Measurements from ENCODE around the gene CASP6. TPM values are rescaled to one million over a fixed set of nuclear protein-coding genes. Genes with fewer than 3 reads are reported as not detected.
"Not testable (repeated sequence)": the region's sequence is repeated elsewhere in the genome, so short reads cannot be mapped to it uniquely, and the experiment has no call there.

Gene CASP6
- polyA plus RNA-seq, 1 donor = 13.9 TPM

DNA sequence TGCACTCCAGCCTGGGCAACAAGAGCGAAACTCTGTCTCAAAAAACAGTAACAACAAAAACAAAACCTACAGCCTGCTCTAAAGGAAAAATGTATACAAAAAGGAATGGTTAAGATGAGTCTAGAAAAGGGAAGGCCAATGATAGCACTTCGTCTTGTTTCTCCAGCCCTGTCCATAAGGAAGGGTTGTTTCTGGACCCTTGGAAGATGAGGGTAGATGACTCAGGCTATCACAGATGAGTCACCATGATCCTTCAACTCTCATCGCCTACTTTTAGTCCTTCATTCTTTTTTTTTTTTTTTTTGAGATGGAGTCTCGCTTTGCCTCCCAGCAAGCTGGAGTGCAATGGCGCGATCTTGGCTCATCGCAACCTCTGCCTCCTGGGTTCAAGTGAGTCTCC is 17.8 kb upstream of the CASP6 start:
- no peak for DNase-seq (ENCODE audit: low read depth)

GRCh38 chr4:109719604-109720003 is 16.4 kb upstream of the CASP6 start:
- DNase-seq (ENCODE audit: low read depth) = no peak

GRCh38 chr4:109718759-109719158 is 15.5 kb upstream of the CASP6 start:
- DNase-seq (ENCODE audit: low read depth) = no peak

GRCh38 chr4:109713500-109713899 is 10.3 kb upstream of the CASP6 start:
- DNase-seq (ENCODE audit: low read depth) = no peak

- no peak for DNase-seq (ENCODE audit: low read depth)
Measured at GRCh38 chr4:109708990-109709389, 5.7 kb upstream of the CASP6 start.

GRCh38 chr4:109708435-109708834 is 5.2 kb upstream of the CASP6 start:
- no peak for DNase-seq (ENCODE audit: low read depth)

- no peak for DNase-seq (ENCODE audit: low read depth)
Measured at GRCh38 chr4:109703664-109704361, 568 bp upstream of the CASP6 start.

DNA sequence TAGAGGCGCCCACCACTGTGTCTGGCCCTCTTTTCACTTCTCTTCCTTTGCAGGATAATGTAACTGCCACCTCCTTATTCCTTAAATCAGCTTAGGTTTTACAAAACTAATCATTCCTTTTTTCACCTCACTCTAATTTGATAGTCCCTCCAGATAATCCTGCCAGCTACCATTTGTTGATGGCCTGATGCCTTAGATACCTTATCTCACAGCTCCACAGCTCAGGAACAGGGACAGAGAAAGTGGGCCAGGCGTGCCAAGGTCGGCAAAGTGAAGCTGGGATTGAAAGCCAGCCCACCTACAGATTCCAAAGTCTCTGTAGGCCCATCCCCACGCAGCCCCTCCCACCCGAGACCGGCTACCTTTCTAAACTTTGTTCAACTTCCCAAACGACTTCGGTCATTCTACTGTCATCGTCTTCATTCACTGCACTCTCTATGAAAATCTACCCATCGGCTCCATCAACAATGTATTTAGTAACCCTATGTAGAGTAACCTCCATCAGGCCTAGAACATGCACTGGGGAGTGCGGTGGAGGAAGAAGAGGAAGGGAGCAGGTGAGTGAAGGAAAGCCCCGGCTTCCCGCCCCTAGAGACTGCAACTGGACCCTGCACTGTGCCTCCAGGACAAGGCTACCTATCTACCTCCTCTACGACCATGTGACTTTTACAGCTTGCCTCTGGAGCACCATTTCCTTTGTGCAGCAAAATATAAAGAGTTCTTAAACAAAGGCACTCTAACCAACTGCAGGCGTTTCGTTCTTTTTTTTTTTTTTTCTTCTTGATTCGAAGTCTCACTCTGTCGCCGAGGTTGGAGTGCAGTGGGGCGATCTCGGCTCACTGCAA is 1.5 kb downstream of the CASP6 start:
- no peak for DNase-seq (ENCODE audit: low read depth)

DNA sequence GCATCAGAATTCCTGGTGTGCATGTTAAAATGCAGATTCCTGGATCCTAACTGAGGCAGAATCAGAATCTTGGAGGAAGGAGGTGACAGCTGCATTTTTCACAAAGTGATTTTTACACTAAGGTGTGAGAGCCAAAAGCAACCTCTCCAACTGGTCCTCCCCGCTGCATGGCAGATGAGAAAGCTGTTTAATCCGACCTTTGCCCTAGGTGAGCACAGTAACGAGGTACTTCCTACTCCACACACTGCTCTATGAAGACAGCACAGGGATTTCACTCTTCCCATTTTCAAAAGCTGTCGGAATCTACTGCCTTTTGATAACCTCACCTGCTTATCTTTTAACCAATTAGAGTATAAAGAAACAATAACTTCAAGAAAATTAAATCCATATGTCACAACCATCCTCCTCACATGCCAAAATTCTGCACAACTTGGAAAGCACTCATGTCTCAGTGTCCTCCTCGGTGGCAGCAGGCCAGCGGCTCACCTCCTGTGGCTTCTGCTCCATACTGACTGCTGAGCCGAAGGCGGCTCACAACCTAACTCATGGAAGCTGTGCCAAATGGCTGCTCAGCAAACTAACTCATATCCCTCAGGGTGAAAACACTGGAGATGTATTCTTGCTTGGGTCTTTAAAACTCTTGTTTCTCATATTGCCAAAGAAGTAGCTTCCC is 3.6 kb downstream of the CASP6 start:
- DNase-seq (ENCODE audit: low read depth) = no peak

- no peak for DNase-seq (ENCODE audit: low read depth)
Measured at GRCh38 chr4:109698656-109699055, 4.6 kb downstream of the CASP6 start.

GRCh38 chr4:109691411-109691920 is 11.8 kb downstream of the CASP6 start:
- DNase-seq (ENCODE audit: low read depth) = no peak

DNA sequence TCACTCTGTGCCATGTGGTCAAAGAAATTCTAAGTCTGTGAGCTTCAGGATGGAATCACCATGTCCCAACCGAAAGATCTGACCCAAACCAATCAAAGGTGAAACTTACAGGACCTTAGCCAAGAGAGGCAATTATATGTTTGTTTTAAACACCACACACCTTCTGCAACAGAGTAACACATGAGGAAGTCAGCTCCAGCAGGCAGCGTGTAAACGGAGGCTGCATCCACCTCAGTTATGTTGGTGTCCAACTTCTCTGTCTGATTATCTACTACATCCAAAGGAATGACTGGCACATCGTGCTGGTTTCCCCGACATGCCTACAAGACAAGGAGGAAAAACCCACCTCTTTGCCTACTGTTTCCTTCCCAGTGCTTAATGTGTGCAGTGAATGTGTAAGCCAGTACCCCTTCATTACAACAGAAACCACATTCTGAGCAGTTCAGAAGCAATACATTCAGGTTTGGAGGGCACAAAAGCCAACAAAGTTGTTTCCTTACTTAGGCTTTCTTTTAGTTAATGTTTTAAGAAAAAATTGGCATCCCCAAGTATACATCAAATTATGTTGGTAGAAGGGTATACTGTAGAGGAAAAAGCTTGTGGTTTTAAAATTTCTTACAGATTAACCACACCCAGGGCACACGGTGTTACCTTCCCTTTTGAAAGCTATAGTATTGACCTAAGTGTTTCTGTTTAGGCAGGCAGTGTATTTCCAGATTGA is 12.4 kb downstream of the CASP6 start:
- no peak for DNase-seq (ENCODE audit: low read depth)

GRCh38 chr4:109684727-109685126 is 18.5 kb downstream of the CASP6 start:
- no peak for DNase-seq (ENCODE audit: low read depth)

DNA sequence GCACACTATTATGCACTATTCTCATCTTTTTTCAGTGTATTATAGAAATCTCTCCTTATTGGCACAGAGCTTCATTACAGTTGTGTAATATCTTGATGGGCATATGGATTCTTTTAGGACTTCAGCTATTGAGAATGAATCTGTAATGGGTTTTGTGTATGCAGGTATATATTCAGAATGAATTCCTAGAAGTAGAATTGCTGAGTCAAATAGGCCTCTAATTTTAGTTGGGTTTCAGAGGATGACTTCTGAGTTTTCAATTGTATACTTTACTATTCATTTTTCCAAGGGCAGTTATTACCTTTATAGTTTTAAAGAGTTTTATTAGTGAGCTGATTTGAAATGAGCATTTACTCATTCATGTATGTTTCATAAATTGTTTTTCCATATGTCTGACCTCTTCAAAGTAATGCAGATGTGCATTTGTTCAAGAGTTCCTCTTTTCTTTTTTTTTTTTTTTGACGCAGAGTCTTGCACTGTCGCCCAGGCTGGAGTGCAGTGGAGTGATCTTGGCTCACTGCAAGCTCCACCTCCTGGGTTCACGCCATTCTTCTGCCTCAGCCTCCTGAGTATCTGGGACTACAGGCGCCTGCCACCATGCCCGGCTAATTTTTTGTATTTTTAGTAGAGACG is 19.5 kb downstream of the CASP6 start:
- no peak for DNase-seq (ENCODE audit: low read depth)

- DNase-seq (ENCODE audit: low read depth) = no peak
Measured at GRCh38 chr4:109682875-109683274, 20.4 kb downstream of the CASP6 start.

- DNase-seq (ENCODE audit: low read depth) = not testable (repeated sequence)
Measured at GRCh38 chr4:109678925-109679324, 24.3 kb downstream of the CASP6 start.

DNA sequence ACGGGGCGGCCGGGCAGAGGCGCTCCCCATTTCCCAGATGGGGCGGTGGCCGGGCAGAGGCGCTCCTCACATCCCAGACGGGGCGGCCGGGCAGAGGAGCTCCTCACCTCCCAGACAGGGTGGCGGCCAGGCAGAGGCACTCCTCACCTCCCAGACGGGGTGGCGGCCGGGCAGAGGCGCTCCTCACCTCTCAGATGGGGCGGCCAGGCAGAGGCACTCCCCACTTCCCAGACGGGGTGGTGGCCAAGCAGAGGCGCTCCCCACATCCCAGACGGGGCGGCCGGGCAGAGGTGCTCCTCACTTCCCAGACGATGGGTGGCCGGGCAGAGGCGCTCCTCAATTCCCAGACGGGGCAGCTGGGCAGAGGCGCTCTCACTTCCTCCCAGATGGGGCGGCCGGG is 24.8 kb downstream of the CASP6 start:
- not testable (repeated sequence) for DNase-seq (ENCODE audit: low read depth)

DNA sequence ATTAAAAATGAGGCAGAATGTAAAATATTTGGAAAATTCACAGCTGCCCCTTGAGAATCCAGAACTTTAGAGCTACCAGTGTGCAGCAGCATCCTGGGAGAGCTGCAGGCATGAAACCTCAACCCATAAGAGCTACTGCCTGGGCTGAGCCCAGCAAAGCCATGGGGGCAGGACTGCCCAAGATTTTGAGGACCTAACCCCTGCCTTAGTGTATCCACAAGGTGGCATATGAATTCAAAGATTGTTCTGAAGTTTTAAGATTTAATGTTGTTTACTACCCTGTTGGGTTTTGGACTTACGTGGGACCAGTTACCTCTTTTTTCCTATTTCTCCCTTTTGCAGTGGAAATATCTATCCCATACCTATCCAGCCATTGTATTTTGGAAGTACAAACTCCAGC is 26.4 kb downstream of the CASP6 start:
- DNase-seq (ENCODE audit: low read depth) = no peak

- DNase-seq (ENCODE audit: low read depth) = no peak
Measured at GRCh38 chr4:109675843-109676242, 27.4 kb downstream of the CASP6 start.

- DNase-seq (ENCODE audit: low read depth) = no peak
Measured at GRCh38 chr4:109675181-109675580, 28.1 kb downstream of the CASP6 start.

- no peak for DNase-seq (ENCODE audit: low read depth)
Measured at GRCh38 chr4:109673303-109673702, 29.9 kb downstream of the CASP6 start.
